RWPE1 (cell line): ENCODE data around the gene CXCL1.

ENCODE experiments used
- CTCF ChIA-PET: fragments of 350-600 bp; sonication (Branson Sonifier 250); formaldehyde crosslinking; extraction: SDS; loops from one replicate; lab custom pipeline; 2021; lab: Yijun Ruan, JAX
- POLR2A ChIA-PET: fragments of 400-600 bp; formaldehyde crosslinking; extraction: SDS; loops from one replicate; lab custom pipeline; 2020; ENCODE audit warnings: antibody characterized with exemption; ENCODE audit not compliant: low non-redundant PET; lab: Yijun Ruan, JAX
- DNase-seq: peaks from one replicate; pipeline ENCODE4 v3.0.0; 2012; ENCODE audit warnings: low spot score
- H3K27ac ChIP-seq: fragments of 450-650 bp; 2 replicates; pipeline ENCODE4 v1.5.1; 2017
- TF ChIP-seq, protein P1 (sequence below): fragments of 450-650 bp; conservative IDR thresholded peaks from 2 replicates; pipeline ENCODE4 v1.5.1; 2017; ENCODE audit warnings: low read depth, mild to moderate bottlenecking

CXCL1 gene

DNA sequence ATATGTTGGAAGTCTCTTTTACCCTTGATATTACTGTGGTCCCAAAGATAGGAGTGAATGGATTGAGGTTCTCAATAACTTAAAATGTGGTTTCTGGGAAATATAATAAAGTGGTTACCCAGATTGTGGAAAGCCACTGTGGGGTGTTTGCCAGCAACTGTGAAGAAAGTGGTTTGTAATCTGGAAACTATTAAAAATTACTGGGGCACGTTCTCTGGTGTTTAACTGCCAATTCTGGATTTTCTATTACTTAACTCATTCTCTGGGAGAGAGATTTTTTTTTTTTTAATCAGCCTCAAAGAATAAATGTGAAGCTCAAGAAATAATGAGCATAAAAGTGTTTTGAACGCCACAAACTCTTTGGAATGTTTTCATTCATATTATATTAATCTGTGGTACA is 37.6 kb upstream of the CXCL1 start:
- no peak overlapping the region for H3K27ac ChIP-seq
- ChIA-PET POLR2A (no interaction called here), CTCF (no interaction called here)
- TF ChIP-seq, protein P1, sequence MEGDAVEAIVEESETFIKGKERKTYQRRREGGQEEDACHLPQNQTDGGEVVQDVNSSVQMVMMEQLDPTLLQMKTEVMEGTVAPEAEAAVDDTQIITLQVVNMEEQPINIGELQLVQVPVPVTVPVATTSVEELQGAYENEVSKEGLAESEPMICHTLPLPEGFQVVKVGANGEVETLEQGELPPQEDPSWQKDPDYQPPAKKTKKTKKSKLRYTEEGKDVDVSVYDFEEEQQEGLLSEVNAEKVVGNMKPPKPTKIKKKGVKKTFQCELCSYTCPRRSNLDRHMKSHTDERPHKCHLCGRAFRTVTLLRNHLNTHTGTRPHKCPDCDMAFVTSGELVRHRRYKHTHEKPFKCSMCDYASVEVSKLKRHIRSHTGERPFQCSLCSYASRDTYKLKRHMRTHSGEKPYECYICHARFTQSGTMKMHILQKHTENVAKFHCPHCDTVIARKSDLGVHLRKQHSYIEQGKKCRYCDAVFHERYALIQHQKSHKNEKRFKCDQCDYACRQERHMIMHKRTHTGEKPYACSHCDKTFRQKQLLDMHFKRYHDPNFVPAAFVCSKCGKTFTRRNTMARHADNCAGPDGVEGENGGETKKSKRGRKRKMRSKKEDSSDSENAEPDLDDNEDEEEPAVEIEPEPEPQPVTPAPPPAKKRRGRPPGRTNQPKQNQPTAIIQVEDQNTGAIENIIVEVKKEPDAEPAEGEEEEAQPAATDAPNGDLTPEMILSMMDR, result no peak
- DNase-seq, result no peak

DNA sequence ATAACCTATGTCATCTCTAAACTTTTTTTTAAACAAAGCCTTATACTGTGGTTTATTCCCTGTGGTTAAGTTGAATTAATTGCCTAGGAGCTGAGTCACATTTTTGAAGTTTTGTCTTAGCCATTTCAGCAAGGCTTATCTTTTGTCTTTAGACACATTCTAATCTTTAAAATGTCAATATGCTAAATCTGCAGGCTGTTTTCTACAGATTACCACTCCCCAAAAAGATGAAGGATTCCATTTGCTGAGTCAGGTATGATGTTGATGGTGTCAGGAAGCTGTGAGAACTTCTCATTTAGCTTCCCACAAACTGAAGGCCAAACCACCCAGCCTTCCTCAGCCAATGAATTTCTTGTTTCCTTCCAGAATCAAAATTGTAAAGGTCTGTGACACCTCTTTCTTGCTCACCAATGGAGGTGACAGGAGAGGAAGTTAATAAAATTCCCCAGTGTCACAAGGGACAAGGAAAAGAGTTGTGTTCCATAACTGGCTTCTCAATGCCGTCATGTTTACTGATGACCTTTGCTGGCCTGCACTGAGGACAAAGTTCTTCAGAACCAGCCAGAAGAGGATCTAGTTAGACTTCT is 36.4 kb upstream of the CXCL1 start:
- DNase-seq, result no peak
- H3K27ac ChIP-seq, result no peak overlapping the region
- POLR2A ChIA-PET, result no interaction called here
- CTCF ChIA-PET, result no interaction called here
- TF ChIP-seq, protein P1, result no peak

DNA sequence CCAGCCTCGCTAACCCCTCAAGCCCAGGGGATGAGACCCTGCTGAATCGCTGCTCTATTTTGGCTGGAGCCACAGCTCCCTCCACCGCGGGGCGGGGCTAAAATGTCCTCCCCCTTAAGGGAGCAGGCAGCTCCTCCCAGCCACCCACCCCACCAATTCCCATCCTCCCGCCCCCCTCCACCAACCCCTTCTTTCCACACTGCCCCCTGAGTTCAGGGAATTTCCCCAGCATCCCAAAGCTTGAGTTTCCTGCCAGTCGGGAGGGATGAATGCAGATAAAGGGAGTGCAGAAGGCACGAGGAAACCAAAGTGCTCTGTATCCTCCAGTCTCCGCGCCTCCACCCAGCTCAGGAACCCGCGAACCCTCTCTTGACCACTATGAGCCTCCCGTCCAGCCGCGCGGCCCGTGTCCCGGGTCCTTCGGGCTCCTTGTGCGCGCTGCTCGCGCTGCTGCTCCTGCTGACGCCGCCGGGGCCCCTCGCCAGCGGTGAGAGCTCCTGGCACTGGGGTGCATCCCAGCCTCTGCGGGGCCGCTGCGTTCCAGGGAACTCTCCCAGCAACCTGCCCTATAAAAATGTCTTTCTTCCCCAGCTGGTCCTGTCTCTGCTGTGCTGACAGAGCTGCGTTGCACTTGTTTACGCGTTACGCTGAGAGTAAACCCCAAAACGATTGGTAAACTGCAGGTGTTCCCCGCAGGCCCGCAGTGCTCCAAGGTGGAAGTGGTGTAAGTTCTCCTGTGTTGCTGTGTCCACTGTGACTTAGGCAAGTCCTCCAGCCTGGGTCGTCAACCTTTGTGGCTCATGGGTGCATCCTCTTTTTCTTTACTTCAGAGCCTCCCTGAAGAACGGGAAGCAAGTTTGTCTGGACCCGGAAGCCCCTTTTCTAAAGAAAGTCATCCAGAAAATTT is 32.6 kb upstream of the CXCL1 start, which contains the start of gene CXCL6:
Gene CXCL6 (plus strand): TSS at position 306 of the 907 bp plus-strand sequence. CDS start 73 bp downstream, at position 379.
- ChIA-PET CTCF (interaction anchor here (0.6 to 0.7 kb wide), 2 partner anchors 159 to 1615 kb away, joined by 3 read pairs; no protein-coding TSS in a partner anchor), POLR2A (no interaction called here)
- no peak for DNase-seq
- H3K27ac ChIP-seq, result no peak within 1 kb of the TSS
- TF ChIP-seq, protein P1, result no peak

DNA sequence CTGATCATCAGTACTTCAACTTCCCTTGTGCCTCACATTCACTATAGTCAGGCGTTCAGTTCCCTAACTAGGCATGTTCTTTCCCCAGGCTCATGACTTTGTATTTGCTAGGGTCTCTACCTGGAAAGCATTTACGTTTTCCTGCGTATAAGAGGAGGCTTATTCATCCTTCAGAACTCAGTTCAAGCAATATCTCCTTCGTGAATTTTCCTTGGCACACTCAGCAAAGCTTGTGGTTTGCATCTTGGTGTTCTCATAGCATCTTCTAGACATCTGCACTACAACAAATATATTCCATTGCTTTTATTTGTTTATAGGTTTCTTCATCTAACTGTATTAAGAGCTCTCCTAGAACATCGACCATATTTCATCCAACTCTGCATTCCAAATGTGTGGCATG is 30.1 kb upstream of the CXCL1 start:
- POLR2A ChIA-PET, result no interaction called here
- H3K27ac ChIP-seq, result no peak overlapping the region
- CTCF ChIA-PET, result interaction anchor here (0.6 kb wide), 1 partner anchor 17 kb away, joined by 4 read pairs; no protein-coding TSS in a partner anchor
- DNase-seq, result no peak
- TF ChIP-seq, protein P1, result no peak

DNA sequence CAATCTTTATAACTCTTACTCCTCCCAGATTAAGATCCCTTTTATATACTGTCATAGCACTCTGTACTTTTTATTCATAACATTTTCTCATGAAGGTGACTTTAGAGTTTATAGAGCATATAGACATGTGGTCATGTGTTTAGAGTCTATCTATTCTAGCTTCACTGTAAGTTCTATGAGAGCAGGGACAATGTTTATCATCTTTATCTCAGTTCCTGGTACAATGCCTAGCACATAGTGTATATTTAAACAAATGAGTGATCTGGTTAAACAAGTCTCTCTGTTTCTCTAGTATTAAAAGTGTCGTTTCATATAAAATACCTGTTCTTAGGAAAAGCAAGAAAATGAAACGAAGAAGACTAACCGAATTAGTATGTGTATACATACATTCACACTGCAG is 29.5 kb upstream of the CXCL1 start:
- POLR2A ChIA-PET, result no interaction called here
- TF ChIP-seq, protein P1, result no peak
- no peak overlapping the region for H3K27ac ChIP-seq
- CTCF ChIA-PET, result interaction anchor here (0.5 to 0.6 kb wide), 3 partner anchors 16 to 633 kb away, joined by 4 to 5 read pairs (median 4); no protein-coding TSS in a partner anchor
- no peak for DNase-seq

DNA sequence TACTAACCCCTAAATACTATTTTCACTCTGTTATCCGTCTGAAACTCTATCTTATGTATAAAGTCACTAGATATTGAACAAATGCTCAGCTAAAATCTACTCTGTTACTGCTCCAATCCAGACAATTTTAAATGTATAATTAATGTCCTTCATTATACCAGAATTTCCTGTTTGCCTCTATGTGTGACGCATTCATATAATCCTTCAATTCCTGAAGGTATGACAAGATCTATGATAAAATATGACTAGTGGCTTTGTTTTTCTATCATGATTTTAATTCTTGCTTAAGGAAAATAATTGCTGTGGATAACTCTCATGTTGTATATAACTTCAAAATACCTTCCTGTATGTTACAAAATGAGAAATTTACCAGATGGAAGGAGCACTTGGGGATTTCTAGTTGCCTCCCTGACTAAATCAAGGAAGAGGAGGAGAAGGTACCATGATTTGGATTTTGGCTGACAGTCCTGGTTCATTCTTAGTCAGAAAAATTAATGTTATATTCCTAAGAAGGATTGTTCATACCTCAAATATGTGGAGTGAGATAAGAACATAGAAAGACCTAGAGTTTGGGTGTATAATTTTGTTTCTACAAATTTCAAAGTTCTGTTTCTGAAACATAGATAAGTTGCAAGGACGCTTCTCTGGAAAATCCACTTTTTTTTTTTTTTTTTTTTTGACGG is 27.8 kb upstream of the CXCL1 start:
- CTCF ChIA-PET, result no interaction called here
- no peak for DNase-seq
- H3K27ac ChIP-seq, result no peak overlapping the region
- POLR2A ChIA-PET, result no interaction called here
- TF ChIP-seq, protein P1, result no peak
